NCI-H2227 (cell line): ENCODE results near the gene RSPRY1.
"Not testable (repeated sequence)": the region's sequence is repeated elsewhere in the genome, so short reads cannot be mapped to it uniquely, and the experiment has no call there.

Experiments
- DNase-seq: peaks from one replicate; lab custom pipeline; 2025; ENCODE audit not compliant: unreplicated experiment; lab: John Stamatoyannopoulos, UW

Gene RSPRY1

DNA sequence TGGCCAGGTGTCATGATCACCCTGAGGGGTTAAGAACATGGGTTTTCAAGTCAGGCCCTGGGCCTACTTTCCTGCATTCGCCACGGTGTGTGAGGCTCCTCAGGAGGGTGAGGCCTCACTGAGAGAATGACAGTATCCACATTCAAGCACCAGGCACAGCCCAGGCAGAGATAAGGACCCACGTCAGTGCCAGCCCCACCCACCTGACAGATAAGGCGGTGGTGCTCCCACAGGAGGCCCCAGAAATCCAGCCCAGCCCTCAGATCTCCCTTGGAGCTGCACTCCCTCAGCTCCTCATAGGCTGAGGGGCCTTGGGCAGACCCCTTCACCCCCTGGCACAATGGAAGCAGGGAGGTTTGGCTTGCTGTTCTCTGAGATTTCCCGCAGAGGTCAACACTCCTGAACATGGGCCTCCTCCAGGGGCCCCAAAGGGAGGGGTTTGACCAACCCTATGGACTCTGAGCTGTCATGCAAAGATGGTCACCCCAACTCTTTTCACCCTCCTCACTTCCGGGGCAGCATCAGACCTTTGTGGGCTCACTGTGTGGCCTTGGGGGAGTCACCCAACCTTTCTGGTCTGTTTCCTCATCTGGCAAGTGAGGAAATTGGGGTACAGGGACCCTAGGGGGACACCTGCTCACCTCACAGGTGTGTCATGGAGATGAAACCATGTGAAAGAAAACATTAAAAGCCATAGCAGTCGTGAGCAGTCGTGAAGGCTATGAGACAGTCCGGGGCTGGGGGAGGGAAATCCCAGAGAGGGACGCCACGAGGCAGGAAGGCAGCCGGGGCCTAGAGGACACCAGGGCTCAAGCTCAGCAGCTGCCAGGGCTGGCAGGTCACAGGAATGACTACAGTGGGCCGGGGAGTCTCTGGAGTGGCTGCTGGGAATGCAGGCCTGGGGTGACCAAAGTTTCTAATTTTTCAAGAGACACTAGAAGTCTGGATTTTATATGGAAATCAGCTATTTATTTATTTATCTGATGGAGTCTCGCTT is 83.0 kb downstream of the RSPRY1 start:
- DNase-seq, result no peak

DNA sequence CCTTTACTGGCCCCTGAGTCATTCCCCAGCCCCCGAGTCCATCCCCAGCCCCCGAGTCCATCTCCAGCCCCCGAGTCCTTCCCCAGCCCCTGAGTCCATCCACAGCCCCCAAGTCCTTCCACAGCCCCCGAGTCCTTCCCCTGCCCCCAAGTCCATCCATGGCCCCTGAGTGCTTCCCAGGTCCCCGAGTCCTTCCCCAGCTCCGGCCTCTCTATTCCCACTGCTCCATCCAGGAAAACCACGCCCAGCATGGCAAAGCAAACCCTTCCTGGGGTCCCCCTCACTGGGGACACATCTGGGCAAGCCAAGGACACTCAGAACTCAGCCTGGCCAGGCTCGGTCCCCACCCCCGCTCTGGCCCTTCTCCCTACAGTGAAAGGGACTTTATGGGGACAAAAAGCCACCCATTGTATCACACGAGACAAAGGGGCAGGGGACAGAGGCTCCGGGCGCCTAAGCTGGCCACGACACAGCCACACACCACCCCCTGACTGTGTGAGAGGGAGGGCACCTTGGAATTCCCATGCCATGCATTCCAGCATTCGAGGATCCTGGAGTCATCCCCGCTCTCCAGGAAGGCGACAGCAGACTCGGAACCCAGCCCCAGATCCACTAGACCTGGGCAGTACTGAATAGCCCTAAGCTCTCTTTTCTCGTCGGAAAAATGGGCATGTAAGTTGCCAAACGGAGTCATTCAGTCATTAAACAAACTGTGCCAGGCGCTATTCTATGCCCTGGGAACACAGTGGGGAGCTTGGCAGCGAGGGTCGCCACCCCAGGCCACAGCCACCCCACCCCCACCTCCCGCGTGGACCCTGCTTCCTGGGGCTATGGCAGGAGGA is 84.3 kb downstream of the RSPRY1 start:
- no peak for DNase-seq

DNA sequence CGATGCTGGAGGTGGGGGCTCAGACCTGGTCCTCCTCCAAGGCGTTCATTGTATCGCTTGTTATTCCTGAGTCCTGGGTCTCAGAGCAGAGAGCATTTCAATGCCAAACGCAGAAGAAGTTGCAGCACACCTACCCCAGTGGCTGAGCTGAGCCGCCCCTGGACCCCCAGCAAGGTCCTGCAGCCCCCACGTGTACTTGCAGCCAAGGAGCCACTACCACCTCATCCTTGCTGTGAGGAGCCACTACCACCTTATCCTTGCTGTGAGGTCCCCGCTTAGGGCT is 84.9 kb downstream of the RSPRY1 start:
- DNase-seq, result no peak

DNA sequence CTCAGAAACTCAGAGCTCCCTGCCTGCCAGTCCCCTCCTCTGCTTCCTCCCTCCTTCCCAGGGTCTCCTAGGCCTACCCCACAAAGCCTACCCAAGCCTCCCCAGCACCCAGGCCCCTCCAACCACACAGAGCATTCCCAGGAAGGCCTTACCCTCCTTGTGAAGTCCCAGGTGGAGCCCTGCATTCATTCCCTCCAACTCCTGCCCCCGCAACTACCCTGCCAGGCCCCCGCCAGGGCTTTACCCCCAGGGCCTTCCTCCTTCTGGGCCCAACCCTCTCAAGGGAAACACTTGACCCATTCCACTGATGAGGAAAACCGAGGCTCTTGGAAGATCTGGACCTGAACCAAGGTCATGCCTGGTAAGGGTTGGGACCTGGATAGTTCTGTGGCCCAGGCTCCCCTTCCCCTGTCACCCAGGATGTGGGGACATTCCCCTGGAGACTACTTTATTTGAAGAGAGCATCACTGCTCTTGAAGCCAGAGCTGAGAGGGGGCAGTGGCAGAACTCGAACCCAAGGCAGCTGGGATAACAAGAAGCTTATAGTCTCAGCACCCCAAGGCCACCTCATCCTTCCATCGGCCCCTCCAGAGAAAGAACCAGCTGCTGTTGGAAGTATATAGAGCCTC is 85.9 kb downstream of the RSPRY1 start:
- no peak for DNase-seq

DNA sequence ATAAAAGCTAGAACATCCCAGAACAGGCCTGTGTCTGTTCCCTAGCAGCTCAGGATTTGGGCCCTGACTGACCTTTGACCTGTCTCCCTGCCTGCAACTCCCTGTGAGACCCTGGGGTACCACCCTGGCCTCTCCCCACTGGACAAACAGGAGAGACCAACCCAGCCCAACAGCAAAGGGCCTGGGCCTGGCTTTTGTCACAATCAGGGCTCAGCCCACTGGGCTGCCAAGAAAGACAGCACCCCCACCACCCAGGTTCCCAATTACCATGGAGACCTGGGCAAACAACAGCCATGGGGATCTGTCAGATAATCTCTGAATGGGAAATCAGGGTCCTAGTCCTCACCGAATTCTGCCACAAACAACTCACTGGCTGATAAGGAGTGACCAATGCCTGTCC is 87.2 kb downstream of the RSPRY1 start:
- no peak for DNase-seq

DNA sequence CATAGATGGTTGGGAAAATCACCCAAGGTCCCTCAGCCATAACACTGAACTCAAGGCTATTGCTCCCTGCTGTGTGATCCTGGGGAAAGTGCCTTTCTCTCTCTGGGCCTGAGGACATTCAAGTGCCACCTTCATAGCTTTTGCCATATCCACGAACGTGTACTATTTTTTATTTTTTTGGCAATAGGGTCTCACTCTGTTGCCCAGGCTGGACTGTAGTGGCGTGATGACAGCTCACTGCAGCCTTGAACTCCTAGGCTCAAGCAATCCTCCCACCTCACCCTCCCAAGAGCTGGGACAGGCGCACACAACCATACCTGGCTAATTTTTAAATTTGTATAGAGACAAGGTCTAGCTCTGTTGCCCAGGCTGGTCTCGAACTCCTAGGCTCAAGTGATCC is 87.7 kb downstream of the RSPRY1 start:
- no peak for DNase-seq

DNA sequence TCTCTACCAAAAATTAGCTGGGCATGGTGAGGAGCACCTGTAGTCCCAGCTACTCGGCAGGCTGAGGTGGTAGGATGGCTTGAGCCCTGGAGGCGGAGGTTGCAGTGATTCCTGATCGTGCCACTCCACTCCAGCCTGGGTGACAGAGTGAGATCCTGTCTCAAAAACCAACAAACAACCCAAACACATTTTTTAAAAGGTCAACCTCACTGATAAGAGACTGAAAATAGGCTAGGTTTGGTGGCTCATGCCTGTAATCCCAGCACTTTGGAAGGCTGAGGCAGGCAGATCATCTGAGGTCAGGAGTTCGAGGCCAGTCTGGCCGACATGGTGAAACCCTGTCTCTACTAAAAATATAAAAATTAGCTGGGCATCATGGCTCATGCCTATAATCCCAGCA is 89.8 kb downstream of the RSPRY1 start:
- not testable (repeated sequence) for DNase-seq

DNA sequence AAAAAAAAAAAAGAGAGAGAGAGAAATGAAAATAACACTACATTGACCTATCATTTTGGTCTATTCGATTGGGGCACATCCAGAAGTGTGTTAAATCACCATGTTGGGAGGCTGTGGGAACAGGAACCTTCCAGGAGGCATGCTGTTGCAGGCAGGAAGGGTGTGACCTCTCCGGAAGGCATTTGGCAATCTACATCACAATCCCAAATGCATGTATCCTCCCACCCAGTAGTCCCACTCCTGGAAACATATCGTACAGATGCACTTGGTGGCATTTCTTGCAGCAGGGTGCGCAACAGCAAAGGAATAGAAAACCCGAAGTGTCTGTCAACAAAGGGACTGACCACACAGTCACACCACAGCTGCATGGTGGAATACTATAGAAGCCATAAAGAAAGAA is 90.5 kb downstream of the RSPRY1 start:
- no peak for DNase-seq

DNA sequence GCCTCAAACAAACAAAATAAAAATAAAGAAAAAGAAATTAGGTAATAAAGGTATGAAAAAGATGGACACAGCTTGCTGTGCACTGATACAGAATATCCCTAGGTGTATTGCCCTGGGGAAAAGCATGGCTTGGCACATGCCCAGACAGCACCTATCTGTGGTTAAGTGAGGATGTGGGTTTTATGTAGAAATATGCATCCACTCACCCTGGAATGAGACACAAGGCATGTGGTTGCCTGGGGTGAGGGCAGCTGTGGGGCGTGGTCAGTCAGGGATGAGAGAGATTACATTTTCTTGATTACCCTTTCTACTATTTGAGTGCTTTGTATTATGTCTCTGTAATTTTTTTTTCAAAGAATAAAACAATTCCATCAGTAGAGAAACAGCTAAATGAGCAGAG is 91.5 kb downstream of the RSPRY1 start:
- no peak for DNase-seq

DNA sequence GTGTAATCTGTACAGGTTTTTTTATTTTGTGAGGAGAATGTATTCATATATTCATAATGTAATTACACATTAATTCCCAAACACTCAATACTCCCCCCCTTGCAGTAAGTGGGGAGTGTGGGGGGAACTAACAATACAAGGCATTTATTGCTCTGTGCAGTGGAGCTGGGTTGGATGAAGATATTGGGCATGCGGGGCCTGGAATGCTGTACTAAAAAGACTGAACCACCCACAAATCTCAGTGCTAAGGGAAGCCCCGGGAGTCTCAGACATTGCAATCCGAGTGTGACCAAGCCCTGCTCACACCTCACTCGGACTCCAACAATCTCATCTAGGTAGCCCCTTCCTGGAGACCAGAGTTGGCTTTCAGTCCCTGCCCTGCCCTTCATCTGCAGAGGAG is 92.4 kb downstream of the RSPRY1 start:
- DNase-seq, result no peak

DNA sequence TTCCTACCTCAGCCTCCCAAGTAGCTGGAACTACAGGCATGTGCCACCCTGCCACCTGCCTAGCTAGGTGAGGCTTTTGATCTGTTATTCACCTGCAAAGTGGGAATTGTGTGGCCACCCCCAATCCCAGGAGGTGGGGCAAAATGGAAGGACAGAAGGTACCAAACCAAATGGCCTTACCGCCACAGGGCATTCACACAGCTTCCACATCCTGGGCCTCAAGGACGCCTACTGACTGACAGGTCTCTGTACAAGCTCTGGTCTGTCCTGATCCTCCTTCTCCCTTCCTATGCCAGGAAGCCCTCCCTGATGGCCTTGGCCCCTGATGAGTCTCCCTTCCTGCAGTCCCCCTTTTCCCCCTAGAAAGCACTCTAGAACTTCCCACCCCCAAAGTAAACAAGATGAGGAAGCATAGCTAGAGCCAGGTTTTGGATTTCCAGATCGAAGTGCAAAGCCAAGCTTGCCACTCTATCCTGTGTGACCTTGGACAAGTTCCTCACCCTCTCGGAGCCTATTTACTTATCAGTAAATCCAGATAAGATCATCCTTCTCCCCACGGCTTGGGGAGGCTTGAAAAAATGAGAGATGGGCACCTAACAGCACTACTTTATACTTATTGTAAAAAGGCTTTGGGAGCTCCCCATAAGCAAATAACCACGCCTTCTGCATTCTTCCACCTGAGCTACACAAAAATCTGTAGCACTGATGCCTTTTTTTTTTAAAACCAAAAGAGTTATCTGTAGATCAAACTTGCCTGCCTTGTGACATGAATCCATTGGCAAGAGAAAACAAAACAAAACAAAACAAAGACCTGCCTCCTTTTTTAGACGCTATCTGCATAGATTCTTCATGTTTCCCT is 93.9 kb downstream of the RSPRY1 start:
- no peak for DNase-seq

DNA sequence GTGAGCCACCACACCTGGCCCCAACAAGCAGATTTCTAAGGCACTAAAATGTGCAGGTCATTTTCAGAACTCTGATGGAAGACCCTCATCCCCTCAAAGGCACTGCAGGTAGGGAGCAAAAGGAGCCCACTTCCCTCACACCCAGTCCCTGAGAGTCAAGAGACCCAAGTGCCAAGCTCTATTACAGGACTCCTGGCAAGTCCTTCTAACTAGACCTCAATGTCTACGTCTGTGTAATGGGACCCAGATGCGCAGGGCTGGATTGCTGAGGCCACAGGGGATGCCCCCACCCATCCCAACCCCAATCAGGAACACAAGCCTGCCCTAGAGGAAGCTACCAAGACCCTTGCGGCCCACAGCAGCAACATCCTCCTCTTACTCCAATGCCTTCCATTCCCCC is 95.7 kb downstream of the RSPRY1 start:
- DNase-seq, result no peak

DNA sequence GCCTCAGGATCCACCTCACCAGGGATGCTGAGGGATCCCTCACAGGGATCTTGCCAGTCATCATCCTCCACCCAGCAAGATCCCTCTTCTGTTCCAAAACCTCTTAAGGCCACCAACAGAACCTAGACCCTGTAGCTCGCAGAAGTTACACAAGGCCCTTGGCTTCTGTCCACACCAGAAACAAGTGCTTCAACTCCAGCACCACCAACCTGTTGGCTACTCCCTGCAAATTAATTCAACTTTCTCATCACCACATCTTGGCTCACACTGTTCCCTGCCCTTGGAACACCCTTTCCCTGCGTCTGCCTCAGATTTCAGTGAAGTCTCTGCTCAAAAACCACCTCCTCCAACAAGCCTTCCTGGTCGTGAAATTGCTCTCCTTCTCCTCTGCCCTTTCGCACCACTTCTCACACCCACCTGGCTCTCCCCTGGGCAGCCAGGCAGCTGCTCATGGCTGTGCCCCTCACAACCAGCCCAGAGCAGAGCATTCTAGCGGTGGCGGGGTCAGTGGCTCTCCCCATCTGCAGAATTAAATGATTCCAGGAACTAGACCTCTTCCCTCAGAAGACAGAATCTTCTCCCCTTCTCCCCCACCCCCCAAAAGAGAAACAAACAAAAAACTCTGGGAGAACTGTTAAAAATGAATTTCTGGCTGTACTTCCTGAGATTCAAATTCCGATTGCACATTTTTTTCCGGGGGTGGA is 96.5 kb downstream of the RSPRY1 start:
- no peak for DNase-seq

DNA sequence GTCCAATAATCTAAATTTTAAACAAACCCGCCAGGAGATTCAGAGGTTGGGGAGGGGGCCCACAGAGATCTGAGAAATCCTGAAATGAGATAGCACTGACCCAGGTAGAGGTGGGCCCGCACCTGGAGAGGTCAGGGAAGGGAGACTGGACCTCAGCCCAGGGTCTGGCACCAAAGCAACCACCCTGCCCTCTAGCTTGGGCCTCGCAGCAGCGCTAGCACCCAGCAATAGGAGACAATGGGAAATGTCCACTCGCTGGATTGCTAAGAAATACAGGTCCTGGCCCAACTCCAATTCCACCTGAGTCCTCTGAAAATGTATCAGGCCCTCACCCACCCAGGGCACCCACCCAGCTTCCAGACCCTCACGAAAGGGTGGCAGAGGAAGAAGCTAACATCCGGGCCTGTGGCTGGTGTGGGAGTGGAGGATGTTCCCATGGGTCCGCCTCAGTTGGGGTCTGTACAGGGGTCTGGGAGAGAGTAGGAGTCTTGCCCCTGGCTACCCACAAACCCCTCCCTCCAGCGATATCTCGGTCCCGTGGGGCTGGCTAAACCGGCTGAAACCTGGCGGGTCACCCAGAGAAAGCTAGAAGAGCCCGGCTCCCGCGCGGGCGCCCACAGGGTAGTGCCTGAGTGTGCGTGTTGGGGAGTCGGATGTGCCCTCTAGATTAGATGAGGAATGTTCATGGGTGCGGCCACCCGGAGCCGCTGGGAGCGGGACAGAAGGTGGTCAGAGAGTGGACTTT is 97.3 kb downstream of the RSPRY1 start:
- no peak for DNase-seq

DNA sequence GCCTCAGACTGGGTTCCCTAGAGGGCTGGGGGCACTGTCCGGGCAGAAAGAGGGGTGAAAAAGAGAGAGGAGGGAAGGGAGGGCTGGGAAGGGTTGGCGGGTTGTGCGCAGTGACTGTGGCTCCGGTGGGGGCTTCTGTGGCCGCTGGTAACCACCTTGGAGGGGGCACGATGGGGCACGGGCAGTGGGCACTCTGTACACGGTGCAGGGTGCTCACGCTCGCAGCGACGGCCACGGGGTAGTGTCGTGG is 97.8 kb downstream of the RSPRY1 start:
- no peak for DNase-seq

DNA sequence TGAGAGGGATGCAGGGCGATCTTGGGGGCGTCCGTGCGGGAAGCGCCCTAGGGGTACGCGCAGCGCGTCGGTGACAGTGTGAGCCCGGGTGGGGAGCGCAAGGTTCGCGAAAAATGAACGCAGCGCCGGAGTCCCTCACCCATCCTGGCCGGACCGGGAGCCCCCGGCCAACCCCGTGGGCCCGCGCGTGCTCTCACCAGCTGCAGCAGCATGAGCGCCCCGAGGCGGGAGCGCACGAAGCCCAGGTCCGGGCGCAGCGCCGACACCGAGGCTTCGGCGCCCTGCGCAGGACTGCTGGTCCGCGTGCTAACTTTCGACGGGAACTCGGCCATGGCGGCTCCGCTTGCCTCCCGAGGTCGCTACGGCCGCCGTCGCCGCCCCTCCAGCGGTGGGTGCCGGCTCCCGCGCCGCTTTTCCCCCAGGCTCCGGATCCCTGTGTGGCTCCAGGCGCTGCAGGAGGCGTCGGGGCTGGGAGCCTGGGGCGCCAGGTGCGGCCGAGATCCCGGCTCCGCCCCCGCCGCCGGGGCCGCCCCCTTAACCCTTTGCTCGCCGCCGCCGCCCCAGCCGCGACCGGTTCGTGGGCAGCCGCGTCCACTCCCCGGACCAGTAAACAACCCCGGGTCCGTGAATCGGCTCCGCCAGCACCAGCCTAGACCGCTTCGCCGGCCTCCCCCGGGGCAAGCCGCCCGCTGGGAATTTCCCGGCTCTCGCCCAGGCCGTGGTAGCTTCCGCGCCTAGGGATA is 98.3 kb downstream of the RSPRY1 start, which contains the start of gene PLLP:
PLLP (minus strand) TSS at position 464 of the 743 bp plus-strand sequence; CDS start at position 332, 132 bp downstream.
- peak; percentile 60 for DNase-seq

DNA sequence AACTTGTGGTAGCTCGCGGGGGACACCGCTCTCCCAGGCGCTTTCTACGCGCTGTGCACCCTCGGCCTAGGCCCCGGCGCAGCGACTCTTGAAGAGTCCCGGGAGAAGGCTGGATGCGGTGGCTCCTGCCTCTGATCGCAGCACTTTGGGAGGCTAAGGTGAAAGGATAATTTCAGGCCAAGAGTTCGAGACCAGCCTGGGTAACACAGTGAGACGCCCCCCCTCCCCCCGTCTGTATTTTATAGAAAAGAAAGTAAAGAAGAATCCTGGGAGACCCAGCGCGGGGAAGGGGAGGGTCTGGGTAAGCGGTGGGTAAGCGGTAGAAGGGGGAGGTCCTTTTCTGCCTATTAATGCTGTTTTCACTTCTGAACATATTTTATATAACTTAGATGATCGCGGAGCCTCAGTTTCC is 98.8 kb downstream of the RSPRY1 start:
- peak; percentile 40 for DNase-seq

DNA sequence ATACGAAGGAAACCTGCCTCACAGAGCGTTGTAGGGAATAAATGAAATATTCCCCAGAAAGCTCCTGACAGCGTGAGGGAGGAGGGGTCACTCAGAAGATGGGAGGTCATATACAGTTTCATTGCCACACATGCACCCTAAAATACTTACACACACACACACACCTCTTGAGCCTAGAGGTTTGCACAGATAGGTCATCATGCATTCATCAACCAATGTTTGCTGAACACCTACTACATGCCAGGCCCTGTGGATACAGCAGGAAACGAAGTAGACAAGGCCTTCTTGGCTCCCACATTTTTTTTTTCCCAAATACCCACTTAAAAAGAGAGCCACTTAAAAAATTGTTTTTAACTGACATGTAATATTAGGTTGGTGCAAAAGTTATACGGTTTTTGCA is 99.2 kb downstream of the RSPRY1 start:
- DNase-seq, result no peak
